OCI-M2 (cell line): Measurements from ENCODE around the gene CDRT15L2.
"Not testable (repeated sequence)": the region's sequence is repeated elsewhere in the genome, so short reads cannot be mapped to it uniquely, and the experiment has no call there.

Experiments used
- DNase-seq: peaks from one replicate; lab custom pipeline; 2025; ENCODE audit not compliant: unreplicated experiment; lab: John Stamatoyannopoulos, UW

CDRT15L2 gene

DNA sequence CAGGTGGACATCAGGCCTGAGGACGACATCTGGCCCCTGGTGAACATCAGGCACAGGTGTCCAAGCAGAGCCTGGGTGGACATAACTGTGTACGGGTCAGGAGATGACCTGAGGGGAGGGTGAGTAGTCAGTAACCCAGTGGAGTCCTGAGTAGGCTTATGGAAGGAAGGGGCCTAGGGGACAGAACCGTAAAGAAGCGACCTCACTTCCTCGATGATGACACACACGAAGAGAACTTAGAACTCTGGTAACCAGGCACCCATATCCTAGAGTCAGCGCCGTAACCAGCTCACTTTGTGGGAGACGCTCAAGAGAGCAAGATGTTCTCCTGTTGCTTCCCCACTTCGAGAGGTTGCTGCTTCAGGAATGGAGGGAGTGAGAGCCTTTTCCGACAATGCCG, at the start of gene CDRT15L2:
TSS of gene CDRT15L2 (plus strand) at position 301 of the 400 bp plus-strand sequence. CDS start at position 321, 20 bp downstream.
- not testable (repeated sequence) for DNase-seq

- DNase-seq = not testable (repeated sequence)
Measured at GRCh38 chr17:20530104-20530503, 49.4 kb upstream of the CDRT15L2 start.

DNA sequence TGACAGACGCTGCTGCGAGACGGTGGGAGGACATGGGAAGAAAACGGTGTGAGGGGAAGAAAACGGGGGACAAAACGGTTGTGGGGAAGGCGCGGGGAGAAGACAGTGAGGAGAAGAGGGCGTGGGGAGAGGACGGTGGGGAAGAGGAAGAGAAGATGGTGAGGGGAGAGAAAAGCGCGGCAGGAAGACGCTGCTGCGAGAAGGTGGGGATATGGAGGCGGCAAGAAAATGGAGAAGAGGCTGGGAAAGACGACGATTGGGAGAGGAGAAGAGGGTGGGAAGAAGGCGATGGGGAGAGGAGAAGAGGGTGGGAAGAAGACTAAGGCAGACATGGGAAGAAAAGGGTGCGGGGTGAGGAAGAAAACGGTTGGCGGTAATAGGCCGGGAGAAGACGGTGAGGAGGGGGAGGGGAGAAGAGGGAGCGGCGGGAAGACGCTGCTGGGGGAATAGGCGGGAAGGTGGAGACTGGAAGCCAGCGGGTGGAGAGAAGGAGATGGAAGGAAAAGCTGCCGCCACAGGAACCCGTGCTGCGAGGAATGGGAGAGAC, 46.9 kb upstream of the CDRT15L2 start:
- not testable (repeated sequence) for DNase-seq

DNA sequence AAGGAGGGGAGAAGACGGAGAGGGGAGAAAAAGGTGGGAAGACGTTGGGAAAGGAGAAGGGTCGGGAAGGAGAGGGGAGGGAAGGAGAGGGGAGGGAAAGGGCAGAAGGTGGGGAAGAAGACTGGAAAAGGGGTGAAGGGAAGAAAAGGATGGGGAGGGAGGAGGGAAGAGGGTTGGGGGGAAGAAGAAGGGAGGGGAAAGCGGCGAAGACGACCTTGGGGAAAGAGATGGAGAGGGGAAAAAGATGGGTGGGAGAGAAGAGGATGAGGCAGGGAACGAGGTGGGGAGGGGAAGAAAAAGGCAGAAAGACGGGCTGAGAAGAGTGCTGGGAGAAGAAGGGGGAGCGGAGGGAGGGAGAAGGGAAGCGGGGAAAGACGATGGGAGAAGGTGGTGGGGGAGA, 46.3 kb upstream of the CDRT15L2 start:
- not testable (repeated sequence) for DNase-seq

GRCh38 chr17:20534711-20535550, 44.6 kb upstream of the CDRT15L2 start:
- not testable (repeated sequence) for DNase-seq

GRCh38 chr17:20540414-20540813, 39.1 kb upstream of the CDRT15L2 start:
- not testable (repeated sequence) for DNase-seq

DNA sequence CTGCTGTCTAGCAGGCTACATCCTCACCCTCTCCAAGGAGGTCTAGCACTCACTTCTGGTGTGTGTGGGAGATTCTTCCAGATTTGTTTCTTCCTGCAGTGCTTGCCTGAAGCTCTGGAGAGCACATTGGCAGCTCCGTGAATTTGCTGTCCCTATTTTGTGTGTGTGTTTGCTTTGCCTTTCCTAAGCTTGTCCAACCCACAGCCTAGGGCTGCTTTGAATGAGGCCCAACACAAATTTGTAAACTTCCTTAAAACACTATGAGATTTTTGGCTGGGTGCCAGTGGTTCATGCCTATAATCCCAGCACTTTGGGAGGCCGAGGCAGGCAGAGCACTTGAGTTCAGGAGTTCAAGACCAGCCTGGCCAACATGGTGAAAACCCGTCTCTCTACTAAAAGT, 38.7 kb upstream of the CDRT15L2 start:
- DNase-seq = not testable (repeated sequence)

GRCh38 chr17:20541853-20542546, 37.5 kb upstream of the CDRT15L2 start:
- not testable (repeated sequence) for DNase-seq

DNA sequence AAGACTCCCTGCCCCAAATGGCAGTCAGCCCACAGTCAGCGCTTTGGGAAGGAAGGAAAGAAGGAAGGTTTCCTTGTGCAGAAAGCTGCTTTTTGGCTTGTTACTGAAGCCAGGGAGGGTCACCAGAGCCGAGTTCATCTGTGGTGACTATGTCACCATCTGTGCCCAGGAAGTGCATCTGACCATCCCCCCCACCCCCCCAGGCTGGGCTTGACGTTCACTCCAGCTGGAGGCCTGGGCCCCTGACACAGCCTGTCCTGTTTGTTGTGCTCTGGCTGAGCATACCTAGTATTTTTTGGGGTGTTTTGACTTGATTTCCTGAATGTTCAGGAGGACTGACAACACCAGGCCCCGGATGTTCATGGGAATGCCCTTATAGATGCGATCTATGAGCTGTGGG, 31.6 kb upstream of the CDRT15L2 start:
- not testable (repeated sequence) for DNase-seq

- not testable (repeated sequence) for DNase-seq
Measured at GRCh38 chr17:20552920-20553319, 26.6 kb upstream of the CDRT15L2 start.

DNA sequence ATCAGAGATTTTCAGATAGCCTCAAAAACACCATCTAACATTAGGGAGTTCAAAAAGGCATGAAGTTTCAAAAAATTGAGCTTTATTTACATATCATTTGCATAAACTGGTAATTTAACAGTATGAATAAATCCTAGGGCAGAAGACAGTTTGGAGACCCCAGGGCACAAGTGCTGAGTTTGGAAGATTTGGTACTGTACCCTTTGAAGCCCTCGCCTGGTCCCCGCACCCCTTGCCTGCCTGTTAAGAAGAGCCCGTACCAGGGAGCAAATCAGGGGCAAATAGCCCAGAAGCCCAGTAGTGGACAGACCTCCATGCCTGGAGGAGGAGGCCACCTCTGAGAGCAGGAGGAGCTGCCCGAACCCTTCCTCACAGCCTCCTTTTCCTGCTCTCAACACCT, 24.8 kb upstream of the CDRT15L2 start:
- DNase-seq = not testable (repeated sequence)

DNA sequence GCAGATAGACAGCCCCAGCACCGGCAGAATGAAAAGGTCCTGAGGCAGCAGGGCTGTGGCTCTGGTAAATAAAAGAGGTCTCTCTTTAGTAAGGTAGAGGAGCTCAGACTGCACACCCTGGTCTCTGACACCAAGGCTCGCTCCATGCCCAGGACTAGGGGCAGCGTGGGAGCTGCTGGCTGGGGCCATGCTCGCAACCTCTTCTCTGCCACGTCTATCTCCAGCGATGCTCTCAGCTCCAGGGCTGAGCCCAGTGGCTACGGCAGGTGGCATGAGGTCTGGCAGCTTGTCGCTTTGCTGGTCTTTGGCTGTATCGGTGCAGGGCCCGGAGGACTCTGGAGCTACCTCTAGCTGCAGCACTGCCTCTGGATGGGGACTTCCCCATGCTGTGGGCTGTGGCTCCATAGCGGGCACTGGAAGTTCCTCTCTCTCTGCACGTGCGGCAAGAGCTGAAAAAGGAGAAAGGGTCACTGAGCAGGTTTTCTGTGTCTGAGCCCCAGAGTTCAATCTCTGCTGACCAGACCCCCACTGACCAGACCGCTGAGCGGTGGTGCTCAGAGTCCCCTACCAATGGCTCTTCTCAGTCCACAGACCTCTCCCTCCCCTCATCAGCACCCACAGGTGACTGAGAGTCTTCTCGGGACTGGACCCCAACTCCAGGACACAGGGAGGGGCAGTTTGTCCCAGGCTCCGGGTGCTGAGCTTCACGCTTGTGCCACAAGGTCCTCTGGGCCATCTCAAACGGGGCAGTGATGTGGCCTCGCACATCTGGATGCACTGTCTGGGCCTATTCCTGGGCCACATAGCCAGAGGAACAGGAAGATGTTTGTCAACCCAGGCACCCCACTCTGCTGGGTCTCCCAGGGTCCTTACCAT, 24.2 kb upstream of the CDRT15L2 start:
- not testable (repeated sequence) for DNase-seq

GRCh38 chr17:20558096-20558495, 21.4 kb upstream of the CDRT15L2 start:
- DNase-seq = not testable (repeated sequence)

DNA sequence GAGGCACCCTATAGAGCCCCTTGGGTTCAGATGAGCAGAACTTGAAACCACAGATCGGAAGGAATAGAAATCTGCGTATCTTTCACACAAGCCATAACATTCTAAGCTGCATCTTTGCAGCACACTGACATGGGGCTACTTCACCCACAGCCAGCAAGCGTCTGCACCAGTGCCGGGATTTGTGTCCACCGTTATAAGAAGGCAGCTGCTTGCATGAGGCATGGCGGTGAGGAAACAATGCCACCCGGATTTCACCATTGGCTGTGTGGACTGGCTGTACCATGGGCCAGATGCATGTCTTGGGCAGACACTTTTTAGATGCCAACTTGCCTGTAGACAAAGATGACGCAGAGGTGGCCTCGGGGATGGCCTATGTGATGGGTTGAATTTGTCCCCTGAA, 20.5 kb upstream of the CDRT15L2 start:
- DNase-seq = not testable (repeated sequence)

GRCh38 chr17:20562587-20562986, 16.9 kb upstream of the CDRT15L2 start:
- no peak for DNase-seq

GRCh38 chr17:20565245-20565644, 14.3 kb upstream of the CDRT15L2 start:
- not testable (repeated sequence) for DNase-seq

- no peak for DNase-seq
Measured at GRCh38 chr17:20565711-20566110, 13.8 kb upstream of the CDRT15L2 start.

GRCh38 chr17:20566736-20567135, 12.8 kb upstream of the CDRT15L2 start:
- DNase-seq = not testable (repeated sequence)

- not testable (repeated sequence) for DNase-seq
Measured at GRCh38 chr17:20567421-20567820, 12.1 kb upstream of the CDRT15L2 start.

DNA sequence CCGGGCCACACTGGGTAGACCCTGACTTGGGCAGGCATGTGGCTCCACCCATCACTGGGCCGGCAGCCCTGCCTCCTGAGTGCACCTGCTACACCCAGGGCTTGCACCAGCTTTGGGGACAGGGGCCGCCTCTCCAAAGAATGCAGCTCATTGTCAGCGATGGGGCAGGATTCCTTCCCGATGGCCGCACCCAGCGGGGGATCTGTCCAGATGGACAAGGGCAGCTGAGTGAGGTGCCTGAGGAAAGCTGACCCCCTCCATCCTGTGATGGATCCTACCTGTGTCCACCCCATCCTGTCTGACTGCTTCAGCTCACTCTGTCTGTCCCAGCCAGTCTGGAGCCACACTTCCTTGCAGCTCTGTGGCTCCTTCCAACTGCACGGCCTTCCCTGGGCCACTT, 10.9 kb upstream of the CDRT15L2 start:
- not testable (repeated sequence) for DNase-seq

GRCh38 chr17:20571653-20572052, 7.9 kb upstream of the CDRT15L2 start:
- not testable (repeated sequence) for DNase-seq
